Superior temporal gyrus (tissue), 1 donor: Measurements from ENCODE around the gene FAM161A.
A peak's percentile ranks its signal among the peaks of the same experiment; 100 is the strongest.
"Not testable (repeated sequence)": the region's sequence is repeated elsewhere in the genome, so short reads cannot be mapped to it uniquely, and the experiment has no call there.

Source experiments
- DNase-seq: peaks from one replicate; pipeline ENCODE4 v3.0.0-alpha.2; 2016; ENCODE audit errors: extremely low spot score

FAM161A gene, protein sequence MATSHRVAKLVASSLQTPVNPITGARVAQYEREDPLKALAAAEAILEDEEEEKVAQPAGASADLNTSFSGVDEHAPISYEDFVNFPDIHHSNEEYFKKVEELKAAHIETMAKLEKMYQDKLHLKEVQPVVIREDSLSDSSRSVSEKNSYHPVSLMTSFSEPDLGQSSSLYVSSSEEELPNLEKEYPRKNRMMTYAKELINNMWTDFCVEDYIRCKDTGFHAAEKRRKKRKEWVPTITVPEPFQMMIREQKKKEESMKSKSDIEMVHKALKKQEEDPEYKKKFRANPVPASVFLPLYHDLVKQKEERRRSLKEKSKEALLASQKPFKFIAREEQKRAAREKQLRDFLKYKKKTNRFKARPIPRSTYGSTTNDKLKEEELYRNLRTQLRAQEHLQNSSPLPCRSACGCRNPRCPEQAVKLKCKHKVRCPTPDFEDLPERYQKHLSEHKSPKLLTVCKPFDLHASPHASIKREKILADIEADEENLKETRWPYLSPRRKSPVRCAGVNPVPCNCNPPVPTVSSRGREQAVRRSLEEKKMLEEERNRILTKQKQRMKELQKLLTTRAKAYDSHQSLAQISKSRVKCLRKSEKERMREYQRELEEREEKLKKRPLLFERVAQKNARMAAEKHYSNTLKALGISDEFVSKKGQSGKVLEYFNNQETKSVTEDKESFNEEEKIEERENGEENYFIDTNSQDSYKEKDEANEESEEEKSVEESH

DNA sequence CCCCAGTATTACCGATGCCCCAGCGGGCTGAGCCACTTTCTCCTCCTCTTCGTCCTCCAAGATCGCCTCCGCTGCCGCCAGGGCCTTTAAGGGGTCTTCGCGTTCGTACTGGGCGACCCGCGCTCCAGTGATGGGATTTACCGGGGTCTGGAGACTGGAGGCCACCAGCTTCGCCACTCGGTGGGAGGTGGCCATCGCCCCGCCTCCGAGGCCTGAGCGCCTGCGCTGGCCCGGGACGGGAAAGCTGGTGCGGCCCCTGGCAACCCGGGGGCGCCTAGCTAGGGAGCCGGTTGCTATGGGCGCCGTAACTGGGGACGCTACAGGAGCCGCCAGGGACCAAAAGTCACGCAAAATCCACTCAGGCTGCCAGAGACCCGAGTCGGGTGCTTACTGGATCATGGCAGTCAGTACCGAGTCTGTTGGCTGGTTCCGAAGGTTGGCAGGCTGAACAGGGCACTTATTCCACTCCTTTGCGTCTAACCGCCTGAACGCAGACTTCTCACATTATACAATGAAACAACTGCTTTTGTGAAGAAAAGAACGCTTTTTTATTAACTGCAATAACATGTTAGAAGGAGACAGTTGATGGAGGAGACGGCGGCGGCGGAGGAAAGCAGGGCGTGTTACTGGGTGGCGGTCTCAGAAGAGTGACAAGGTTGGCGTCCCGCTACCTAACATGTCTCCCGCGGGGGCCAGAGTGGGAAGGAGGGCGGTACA lies at the start of gene FAM161A:
Gene FAM161A, minus strand, starts transcription at position 214 of the 717 bp plus-strand sequence. Its CDS starts 19 bp downstream, at position 195.
- peak; percentile 92 for DNase-seq

DNA sequence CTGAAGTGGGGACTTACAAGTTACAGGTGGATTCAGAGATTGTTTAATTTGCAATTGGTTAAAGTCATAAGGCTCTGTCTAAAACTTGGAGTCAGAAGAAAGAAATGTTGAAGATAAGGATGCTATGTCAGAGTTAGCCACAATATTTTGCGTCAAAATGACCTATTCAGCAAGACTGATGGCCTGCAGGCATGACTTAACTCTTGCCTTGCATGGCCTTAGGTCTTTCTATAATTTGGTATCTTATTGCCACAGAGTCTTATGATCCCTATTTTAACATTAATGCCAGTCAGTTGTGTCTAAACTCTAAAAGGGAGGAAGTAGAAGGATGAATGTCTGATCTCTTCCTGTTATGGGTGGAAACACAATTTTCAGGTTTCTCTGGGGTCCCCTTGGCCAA lies 46.4 kb upstream of the FAM161A start:
- no peak for DNase-seq

DNA sequence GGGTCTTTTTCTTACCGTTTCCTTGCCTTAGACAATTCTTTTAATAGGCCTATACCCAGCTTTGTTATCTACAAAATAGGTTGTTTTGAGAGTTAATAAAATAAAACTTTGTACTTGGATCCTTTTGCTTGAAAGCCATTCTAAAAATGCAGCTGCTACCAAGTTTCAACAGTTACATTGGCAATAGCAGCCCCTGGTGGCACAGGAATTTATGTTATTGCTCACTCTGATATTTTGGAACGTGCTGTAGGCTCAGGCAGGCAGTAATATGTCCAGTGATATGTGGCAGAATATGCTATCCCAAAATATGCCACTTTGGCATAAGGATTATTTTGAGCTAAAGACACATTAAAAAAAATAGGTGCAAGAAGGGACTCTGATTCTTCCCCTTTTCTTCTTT lies 45.0 kb upstream of the FAM161A start:
- DNase-seq, result peak; percentile 51

DNA sequence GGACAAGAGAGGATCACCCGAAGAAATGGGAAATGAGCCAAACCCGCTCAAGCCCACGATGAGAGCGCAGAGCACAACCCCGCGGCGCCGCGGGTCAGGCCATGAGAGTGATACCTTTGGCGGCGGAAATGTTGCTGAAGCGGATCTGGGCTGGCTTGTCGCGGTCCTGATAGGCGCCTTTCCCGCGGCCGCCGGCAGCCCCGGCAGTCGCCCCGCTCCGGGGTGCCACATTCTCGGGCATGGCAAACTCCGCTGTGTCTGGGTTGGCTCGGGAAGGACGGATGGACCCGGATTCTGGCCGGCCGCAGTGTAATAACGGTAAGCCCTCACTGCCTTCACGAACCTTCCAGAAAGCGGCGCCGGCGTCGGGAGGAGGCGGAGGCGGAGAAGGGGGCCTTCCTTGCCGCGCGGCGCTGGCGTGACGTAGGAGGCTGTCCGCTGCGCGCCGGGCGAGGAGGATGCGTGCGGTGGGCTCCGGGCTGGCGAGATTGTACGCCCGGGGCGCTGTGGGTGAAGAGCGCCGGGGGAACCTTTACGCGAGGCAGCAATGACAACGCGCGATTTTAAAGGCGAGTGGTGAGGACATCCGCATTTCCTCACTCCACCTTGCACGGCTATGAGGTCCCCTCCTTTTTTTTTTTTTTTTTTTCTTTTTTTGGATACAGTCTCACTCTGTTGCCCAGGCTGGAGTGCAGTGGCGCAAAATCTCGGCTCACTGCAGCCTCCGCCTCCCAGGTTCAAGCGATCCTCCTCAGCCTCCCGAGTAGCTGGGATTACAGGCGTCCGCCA lies 34.6 kb upstream of the FAM161A start, which contains the start of gene CCT4:
Gene CCT4, minus strand, starts transcription at position 390 of the 789 bp plus-strand sequence. Its CDS starts 149 bp downstream, at position 241.
- peak; percentile 89 for DNase-seq

DNA sequence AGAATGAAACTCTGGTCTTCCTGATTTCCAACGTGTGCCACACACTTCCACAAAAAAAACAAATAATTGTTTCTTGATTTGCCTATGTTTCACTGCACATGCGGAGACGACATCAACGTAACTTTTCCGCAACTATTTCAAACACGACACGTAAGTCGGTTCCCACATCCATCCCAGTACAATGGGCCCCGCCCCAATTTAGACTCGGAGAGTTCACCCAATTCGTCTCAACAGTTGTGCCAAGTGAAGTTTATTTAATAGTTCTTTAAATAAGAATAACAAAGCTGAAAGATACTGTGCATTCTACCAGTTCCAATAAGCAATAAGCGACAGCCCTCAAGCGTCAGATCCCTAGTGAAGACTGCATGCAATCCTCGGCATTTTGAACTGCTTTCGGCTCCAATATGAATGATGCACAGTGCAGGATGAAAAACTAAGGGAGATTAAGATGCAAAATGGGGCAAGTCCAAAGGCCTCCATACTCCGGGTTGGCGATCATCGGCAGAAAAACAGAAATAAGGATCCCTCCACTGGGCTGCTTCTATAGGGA lies 33.9 kb upstream of the FAM161A start:
- peak; percentile 71 for DNase-seq

DNA sequence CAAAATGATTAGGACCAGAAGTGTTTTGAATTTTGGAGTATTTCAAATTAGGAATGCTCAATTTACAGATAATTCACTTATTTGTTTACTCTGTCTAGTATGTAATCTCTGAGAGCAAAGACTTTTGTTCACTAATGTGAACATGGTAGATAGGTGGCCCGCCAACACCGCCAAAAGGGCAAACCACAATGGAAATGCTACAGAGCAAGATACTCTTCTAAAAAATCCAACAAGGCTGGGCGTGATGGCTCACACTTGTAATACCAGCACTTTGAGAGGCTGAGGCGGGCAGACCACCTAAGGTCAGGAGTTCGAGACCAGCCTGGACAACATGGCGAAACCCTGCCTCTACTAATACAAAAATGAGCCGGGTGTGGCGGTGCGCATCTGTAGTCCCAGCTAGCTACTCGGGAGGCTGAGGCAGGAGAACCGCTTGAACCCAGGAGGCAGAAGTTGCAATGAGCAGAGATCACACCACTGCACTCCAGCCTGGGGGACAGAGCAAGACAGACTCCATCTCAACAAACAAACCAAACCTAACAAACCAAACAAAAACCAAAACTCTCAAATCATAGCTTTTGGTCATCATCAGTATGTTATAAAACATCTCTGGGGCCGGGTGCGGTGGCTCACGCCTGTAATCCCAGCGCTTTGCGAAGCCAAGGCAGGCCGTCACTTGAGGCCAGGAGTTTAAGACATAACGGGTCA lies 32.2 kb upstream of the FAM161A start:
- DNase-seq, result no peak

DNA sequence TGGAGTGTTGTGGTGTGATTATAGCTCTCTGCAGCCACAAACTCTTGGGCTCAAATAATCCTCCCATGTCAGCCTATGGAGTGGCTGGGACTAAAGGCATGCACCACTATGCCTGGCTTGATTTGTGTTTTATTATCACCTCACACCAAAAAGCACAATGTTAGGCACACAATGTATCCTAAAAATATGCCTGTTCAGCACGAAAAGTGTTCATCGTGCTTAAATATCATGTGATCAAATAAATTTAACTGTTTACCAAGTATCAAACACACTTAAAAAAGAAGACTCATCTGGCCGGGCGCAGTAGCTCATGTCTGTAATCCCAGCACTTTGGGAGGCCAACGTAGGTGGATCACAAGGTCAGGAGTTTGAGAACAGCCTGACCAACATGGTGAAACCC lies 29.0 kb upstream of the FAM161A start:
- no peak for DNase-seq

DNA sequence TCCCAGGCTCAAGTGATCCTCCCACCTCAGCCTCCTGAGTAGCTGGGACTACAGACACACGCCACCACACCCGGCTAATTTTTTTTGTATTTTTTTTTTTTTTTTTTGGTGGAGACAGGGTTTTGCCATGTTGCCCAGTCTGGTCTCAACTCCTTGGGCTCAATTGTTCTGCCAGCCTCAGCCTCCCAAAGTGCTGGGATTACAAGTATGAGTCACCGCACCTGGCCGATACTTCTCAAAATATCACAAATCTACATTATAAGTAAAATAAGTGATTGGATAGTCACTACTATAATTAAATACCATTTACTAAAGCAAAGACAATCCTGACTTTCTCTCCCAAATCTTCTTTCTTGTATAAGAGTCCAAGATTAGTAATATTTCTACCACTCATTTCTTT lies 25.5 kb upstream of the FAM161A start:
- not testable (repeated sequence) for DNase-seq

DNA sequence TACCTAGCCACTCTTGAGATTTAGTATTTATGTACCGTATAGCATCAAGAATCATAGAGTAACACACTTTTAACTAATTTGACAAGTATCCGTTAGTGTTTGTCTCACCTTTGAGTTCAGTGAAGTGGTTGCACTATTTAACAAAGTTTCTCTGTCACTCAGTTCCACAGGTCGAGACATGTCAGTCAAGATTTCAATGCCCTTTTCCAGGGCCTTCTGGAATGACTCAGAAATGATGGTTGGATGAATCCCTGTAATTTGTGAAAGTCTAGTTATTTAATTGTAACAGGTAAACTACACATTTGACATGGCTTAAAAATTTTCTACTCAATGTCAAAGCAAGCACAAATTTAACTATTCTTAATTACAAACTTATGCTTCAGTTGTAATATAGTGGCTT lies 24.9 kb upstream of the FAM161A start:
- no peak for DNase-seq

DNA sequence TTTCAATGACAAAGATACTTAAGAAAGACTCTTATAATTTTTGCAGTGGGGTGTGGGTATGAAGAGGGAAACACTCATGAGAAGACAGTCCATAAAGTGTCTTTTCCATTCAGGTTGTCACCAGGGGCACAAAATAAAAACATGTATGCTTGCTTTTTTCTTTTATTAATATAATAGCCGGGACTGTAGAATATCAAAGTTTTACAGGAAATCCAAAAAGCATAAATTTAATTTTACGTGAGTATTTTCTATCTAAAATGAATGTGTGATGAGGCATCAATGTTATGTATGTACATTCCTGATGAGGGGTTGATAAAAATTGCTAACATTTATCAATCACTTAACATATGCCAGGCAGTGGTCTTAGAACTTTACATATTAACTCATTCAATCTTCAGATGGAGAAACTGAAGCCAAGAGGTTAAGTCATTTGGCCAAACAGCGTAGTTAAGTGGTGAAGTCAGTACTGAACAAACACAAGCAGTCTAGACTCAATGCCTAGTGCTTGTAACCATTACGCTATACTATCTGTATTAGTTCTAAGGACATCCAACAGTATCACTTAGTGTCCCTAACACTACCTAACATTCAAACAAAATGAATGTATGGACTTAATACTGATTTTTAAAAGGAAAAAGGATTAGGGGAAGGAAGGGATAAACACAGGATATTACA lies 23.8 kb upstream of the FAM161A start:
- no peak for DNase-seq

DNA sequence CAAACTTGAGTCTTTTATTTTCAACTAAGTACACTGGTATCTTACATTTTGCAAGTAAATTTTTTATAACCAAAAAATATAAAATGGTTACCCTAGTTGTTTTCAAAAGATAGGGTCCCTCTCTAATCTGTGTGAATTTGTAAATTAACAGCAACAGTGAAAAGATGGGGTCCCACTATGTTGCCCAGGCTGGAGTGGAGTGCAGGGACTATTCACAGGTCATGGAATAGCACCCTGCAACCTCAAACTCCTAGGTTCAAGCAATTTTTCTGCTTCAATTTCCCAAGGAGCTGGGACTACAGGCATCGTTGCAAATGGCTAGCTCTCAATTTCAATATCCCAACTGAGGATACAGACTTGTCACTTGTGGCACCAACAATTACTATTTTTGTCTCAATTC lies 22.5 kb upstream of the FAM161A start:
- no peak for DNase-seq

DNA sequence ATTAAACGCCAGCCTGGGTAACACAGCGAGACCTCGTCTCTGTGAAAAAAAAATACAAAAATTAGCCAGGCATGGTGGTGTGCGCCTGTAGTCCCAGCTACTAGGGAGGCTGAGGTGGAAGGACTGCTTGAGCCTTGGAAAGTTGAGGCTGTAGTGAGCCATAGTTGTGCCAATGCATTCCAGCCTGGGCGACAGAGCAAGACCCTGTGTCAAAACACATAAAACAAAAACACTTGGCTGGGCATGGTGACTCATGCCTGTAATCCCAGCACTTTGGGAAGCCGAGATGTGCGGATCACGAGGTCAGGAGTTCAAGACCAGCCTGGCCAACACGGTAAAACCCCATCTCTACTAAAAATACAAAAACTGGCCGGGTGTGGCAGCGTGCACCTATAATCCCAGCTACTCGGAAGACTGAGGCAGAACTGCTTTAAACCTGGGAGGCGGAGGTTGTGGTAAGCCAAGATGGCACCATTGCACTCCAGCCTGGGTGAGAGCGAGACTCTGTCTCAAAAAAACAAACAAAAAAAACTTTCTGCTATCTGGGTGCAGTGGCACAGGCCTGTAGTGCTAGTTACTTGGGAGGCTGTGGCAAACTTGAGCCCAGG lies 12.7 kb upstream of the FAM161A start:
- not testable (repeated sequence) for DNase-seq

DNA sequence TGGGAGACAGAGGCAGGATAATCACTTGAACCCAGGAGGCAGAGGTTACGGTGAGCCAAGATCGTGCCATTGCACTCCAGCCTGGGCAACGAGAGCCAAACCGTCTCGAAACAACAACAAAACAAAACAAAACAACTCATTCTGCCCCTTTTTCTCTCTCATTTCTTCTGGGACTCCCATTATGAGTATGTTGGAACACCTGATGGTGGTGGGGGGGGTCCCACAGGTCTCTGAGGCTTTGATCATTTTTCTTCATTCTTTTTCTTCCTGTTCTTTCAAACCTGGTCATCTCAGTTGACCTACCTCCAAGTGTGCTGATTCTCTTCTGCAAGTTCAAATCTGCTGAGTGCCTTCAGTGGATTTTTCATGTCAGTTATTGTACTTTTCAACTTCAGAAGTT lies 8.2 kb upstream of the FAM161A start:
- DNase-seq, result no peak

DNA sequence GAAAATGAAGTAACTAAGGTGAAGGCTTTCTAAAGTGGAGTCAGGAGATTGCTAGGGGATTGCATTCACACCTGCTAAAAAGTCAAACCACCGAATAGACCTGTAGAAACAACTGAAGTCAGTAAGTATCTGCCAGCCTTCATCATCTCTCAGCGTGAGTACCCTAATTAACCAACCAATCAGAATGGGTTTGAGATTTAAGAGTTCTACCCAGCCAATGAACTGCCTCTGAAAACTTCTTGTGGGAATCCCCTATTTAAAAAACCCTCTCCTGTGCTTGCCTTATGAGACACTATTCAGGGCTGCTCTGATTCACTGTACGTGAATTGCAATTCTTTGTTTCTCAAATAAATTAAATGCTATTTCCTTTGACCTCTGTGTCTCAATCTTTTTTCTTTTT lies 3.4 kb upstream of the FAM161A start:
- no peak for DNase-seq

DNA sequence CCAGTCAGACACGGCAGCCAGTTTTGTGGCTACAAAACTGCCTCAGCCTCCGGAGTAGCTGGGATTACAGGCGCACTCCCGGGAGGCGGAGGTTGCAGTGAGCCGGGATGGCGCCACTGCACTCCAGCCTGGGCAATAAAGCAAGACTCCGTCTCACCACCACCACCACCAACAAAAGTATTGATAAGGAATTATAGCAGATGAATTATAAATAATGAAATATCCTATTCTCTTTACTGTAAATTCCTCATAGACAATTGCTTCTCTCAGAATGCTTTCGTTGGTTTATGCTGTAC lies 1.4 kb upstream of the FAM161A start:
- no peak for DNase-seq

DNA sequence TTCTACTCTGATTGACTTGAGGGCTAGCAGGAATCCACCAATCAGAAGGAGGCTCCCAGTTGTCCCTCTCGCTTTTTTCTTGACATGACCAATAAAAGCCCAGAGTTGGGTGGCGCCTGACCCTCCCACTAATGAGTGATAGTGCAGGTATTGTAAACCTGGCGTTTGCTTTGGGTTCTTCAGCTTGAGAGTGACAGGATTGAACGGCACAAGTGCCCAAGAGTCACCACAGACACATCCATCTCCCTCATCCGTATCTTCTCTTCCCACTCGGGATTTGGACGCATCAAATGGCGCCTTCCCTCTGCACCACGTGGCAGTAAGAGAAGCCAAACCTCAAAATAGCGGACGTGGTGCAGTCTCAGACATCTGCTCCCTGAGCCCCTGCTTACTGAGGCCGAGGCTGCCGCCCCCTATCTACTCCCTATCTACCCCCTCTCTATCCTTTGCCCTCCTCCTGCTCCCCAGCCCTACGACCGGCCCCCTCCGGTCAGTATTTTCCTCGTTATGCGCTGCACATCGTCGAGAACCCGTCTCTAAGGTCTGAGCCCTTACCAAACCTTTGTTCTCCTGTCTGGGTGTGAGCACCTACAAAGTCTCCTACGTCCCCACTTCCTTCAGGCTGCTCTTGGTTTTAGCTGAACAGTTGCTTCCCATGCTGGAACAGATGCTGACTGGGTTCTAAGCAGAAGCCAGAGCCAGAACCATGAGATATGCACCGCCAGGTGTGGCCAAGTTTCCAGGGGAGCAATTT lies 881 bp upstream of the FAM161A start:
- peak; percentile 99 for DNase-seq

DNA sequence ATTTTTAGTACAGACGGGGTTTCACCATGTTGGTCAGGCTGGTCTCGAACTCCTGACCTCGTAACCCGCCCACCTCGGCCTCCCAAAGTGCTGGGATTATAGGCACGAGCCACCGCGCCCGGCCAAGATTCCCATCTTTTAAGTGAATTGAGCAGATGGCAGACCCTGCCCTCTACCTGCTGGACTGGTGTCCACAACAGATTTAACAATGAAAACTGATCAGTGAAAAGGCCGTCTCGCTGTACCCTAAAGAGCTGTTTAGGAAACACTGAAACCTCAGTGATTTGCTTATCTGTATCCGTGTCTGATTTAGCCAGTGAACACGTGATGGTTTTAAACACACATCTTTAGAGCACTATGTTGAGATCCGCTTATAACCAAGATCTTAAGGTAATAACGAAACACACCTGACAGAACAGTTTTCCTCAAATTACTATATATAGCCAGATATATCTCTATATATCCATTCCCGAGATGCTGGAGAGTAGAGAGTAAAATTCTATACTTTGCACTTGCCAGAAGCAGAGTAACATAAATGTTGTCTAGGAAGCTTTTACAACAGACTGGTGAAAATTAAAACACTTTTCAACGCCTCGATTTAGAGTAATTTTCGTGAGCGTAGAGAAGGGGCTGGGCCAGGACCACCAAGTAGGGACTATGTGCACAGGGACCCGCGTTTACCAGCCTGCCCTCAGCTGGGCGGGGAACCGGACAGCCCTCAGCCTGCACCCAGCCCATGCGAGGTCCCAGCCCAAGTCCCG lies 594 bp downstream of the FAM161A start:
- DNase-seq, result peak; percentile 45

DNA sequence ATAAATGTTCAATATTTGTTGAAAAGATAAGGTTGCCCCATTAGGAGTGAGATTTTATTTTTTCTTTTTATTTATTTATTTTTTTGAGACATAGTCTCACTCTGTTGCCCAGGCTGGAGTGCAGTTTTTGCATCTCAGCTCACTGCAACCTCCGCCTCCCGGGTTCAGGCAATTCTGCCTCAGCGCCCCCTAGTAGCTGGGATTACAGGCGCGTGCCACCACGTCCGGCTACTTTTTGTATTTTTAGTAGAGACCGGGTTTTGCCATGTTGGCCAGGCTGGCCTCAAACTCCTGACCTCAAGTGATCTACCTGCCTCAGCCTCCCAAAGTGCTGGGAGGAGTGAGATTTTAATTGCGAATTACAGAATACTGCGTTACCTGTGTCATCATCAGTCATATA lies 2.6 kb downstream of the FAM161A start:
- not testable (repeated sequence) for DNase-seq
